H9 (cell line): ENCODE data around the gene ATP8B2. TPM values are rescaled to one million over a fixed set of nuclear protein-coding genes. Genes with fewer than 3 reads are reported as not detected.

Experiments
- DNase-seq: peaks from one replicate; pipeline ENCODE4 v3.0.0-alpha.2; 2017
- H2AFZ ChIP-seq: one replicate; pipeline ENCODE4 v1.6.1; 2013; ENCODE audit warnings: mild to moderate bottlenecking, low read length, control low read depth, moderate library complexity
- H2AK5ac ChIP-seq: 2 replicates; pipeline ENCODE4 v1.6.1; 2013; ENCODE audit warnings: low read length, control low read depth, mixed read lengths; ENCODE audit not compliant: insufficient read length
- H2BK120ac ChIP-seq: one replicate; pipeline ENCODE4 v1.6.1; 2013; ENCODE audit warnings: low read depth, mild to moderate bottlenecking, low read length, control low read depth, inconsistent platforms; ENCODE audit not compliant: poor library complexity, severe bottlenecking
- H2BK12ac ChIP-seq: 2 replicates; pipeline ENCODE4 v1.6.1; 2013; ENCODE audit warnings: low read length, control low read depth, mixed read lengths, low read depth; ENCODE audit not compliant: insufficient read length
- H2BK15ac ChIP-seq: 2 replicates; pipeline ENCODE4 v1.6.1; 2013; ENCODE audit warnings: low read depth, low read length, control low read depth
- H2BK20ac ChIP-seq: one replicate; pipeline ENCODE4 v1.6.1; 2013; ENCODE audit warnings: low read depth, mild to moderate bottlenecking, low read length, control low read depth, inconsistent platforms; ENCODE audit not compliant: poor library complexity, severe bottlenecking
- H2BK5ac ChIP-seq: 2 replicates; pipeline ENCODE4 v1.6.1; 2013; ENCODE audit warnings: low read length, control low read depth, mixed read lengths; ENCODE audit not compliant: insufficient read length
- H3K14ac ChIP-seq: 2 replicates; pipeline ENCODE4 v1.6.1; 2013; ENCODE audit warnings: low read length, control low read depth; ENCODE audit not compliant: insufficient read depth
- H3K18ac ChIP-seq: 2 replicates; pipeline ENCODE4 v1.6.1; 2013; ENCODE audit warnings: low read depth, mild to moderate bottlenecking, mixed read lengths, low read length, control low read depth; ENCODE audit not compliant: insufficient read length
- H3K23ac ChIP-seq: 2 replicates; pipeline ENCODE4 v1.6.1; 2013; ENCODE audit warnings: low read length, control low read depth, mixed read lengths, low read depth; ENCODE audit not compliant: insufficient read length
- H3K23me2 ChIP-seq: 2 replicates; pipeline ENCODE4 v1.6.1; 2013; ENCODE audit warnings: low read depth, mild to moderate bottlenecking, mixed read lengths, low read length, control low read depth; ENCODE audit not compliant: insufficient read length, poor library complexity, severe bottlenecking
- H3K27ac ChIP-seq: 2 replicates; pipeline ENCODE4 v1.5.1; 2013; ENCODE audit warnings: low read length, control low read depth, mixed read lengths, low read depth; ENCODE audit not compliant: insufficient read length
- H3K27me3 ChIP-seq: 2 replicates; pipeline ENCODE4 v1.6.1; 2013; ENCODE audit warnings: low read length, control low read depth, inconsistent platforms; ENCODE audit not compliant: insufficient read depth
- H3K4ac ChIP-seq: 2 replicates; pipeline ENCODE4 v1.6.1; 2013; ENCODE audit warnings: low read depth, mild to moderate bottlenecking, control low read depth, inconsistent platforms, low read length, moderate library complexity
- H3K4me1 ChIP-seq: 2 replicates; pipeline ENCODE4 v1.6.1; 2013; ENCODE audit warnings: low read length, control low read depth, inconsistent platforms; ENCODE audit not compliant: insufficient read depth
- H3K4me2 ChIP-seq: 2 replicates; pipeline ENCODE4 v1.6.1; 2013; ENCODE audit warnings: low read length, control low read depth, mixed read lengths; ENCODE audit not compliant: insufficient read length, insufficient read depth
- H3K56ac ChIP-seq: 2 replicates; pipeline ENCODE4 v1.6.1; 2013; ENCODE audit warnings: low read depth, mild to moderate bottlenecking, mixed read lengths, low read length, control low read depth; ENCODE audit not compliant: insufficient read length
- H3K79me1 ChIP-seq: 2 replicates; pipeline ENCODE4 v1.6.1; 2013; ENCODE audit warnings: low read depth, mild to moderate bottlenecking, moderate library complexity, low read length, control low read depth, inconsistent platforms; ENCODE audit not compliant: insufficient read depth, poor library complexity, severe bottlenecking
- H3K79me2 ChIP-seq: 2 replicates; pipeline ENCODE4 v1.6.1; 2013; ENCODE audit warnings: low read length, control low read depth, inconsistent platforms; ENCODE audit not compliant: insufficient read depth
- H3K9ac ChIP-seq: 2 replicates; pipeline ENCODE4 v1.6.1; 2013; ENCODE audit warnings: low read length, control low read depth, mixed read lengths; ENCODE audit not compliant: insufficient read length; ENCODE audit errors: extremely low read depth
- H3K9me3 ChIP-seq: one replicate; pipeline ENCODE4 v1.6.1; 2013; ENCODE audit warnings: low read depth, low read length, inconsistent platforms; ENCODE audit not compliant: control insufficient read depth
- H3T11ph ChIP-seq: one replicate; pipeline ENCODE4 v1.6.1; 2013; ENCODE audit warnings: mild to moderate bottlenecking, low read length, control low read depth, inconsistent platforms
- H4K20me1 ChIP-seq: one replicate; pipeline ENCODE4 v1.6.1; 2013; ENCODE audit not compliant: control insufficient read depth, insufficient read length, insufficient read depth
- H4K5ac ChIP-seq: 2 replicates; pipeline ENCODE4 v1.6.1; 2013; ENCODE audit warnings: low read depth, mild to moderate bottlenecking, mixed read lengths, low read length, control low read depth; ENCODE audit not compliant: insufficient read length
- H4K8ac ChIP-seq: replicated peaks from 2 replicates; pipeline ENCODE4 v1.6.1; 2013; ENCODE audit warnings: low read length, control low read depth, mixed read lengths, low read depth; ENCODE audit not compliant: insufficient read length
- H4K91ac ChIP-seq: 2 replicates; pipeline ENCODE4 v1.6.1; 2013; ENCODE audit warnings: low read depth, mild to moderate bottlenecking, moderate library complexity, mixed read lengths, low read length, control low read depth; ENCODE audit not compliant: insufficient read length
- H3K27ac Mint-ChIP-seq, 3 experiments: 2 replicates in 2 of 3; 3 replicates in 1 of 3; pipeline ENCODE4 v1.8.0; 2020 to 2021; ENCODE audit warnings: mixed read lengths in 3 of 3, mild to moderate bottlenecking in 1 of 3, moderate library complexity in 1 of 3
- H3K27me3 Mint-ChIP-seq: 2 replicates; pipeline ENCODE4 v1.8.0; 2021; ENCODE audit warnings: low read depth, mild to moderate bottlenecking, moderate library complexity, mixed read lengths
- H3K36me3 Mint-ChIP-seq, 3 experiments: 2 replicates in 2 of 3; 3 replicates in 1 of 3; pipeline ENCODE4 v1.8.0; 2020 to 2021; ENCODE audit warnings: low read depth in 3 of 3, mixed read lengths in 3 of 3; ENCODE audit not compliant: insufficient read depth in 1 of 3
- H3K4me1 Mint-ChIP-seq, 2 experiments: 2 replicates each; pipeline ENCODE4 v1.8.0; 2020; ENCODE audit warnings: mixed read lengths in 2 of 2
- H3K4me3 Mint-ChIP-seq, 2 experiments: 2 replicates in 1 of 2; 3 replicates in 1 of 2; pipeline ENCODE4 v1.8.0; 2020 to 2021; ENCODE audit warnings: mild to moderate bottlenecking in 2 of 2, mixed read lengths in 2 of 2, moderate library complexity in 1 of 2
- H3K9me3 Mint-ChIP-seq, 2 experiments: 2 replicates in 1 of 2; 3 replicates in 1 of 2; pipeline ENCODE4 v1.8.0; 2020; ENCODE audit warnings: mild to moderate bottlenecking in 2 of 2, mixed read lengths in 2 of 2, moderate library complexity in 1 of 2
- WGBS: extraction: QIAGEN DNeasy Blood & Tissue Kit; methylation state at CpG from one replicate; pipeline ENCODE4 v1.1.7; 2013; ENCODE audit warnings: missing lambda C conversion rate, low lambda C conversion rate, mixed read lengths; ENCODE audit not compliant: insufficient read length; ENCODE audit errors: extremely low coverage; 5-methylcytosine and 5-hydroxymethylcytosine counted together
- total RNA-seq: library from RNA; stranded (reverse); gene quantifications from 2 replicates; pipeline ENCODE4 v1.2.1, GENCODE V29; 2021
- TF ChIP-seq, protein P1 (sequence below): fragments of 200-600 bp; sonication (generic); conservative IDR thresholded peaks from 3 replicates; pipeline ENCODE4 v1.8.0; 2021; ENCODE audit warnings: antibody characterized with exemption, mild to moderate bottlenecking

ATP8B2 gene
- total RNA-seq, 1 experiment from 2014 or later, result 37.6 TPM

DNA sequence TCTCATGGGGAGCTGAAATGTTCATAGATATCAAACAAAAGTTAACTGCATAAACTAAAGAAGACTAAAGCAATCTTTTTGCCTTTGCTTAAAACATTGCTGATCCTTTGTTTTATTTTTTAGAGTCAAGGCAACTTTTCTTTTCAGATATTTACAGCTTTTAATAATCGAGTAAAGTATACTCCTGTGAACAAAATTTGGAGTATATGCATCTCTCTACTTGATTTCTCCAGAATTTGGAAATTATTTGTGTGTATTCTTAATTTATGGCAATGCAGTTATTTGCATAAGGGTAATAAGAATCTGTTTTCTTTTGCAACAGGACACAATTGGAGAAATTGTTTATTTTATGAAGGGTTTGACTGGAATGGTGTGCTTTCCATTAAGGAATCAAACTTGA is 8.6 kb upstream of the ATP8B2 start:
- no peak overlapping the region for H3K27ac ChIP-seq
- peaks cover 16 to 28% of the 10 kb centered on the region in 2 experiments for H3K9me3 Mint-ChIP-seq
- H4K20me1 ChIP-seq, result no peaks in the 10 kb centered on the region
- H3K18ac ChIP-seq, result no peak overlapping the region
- no peaks in the 10 kb centered on the region for H3K4me1 Mint-ChIP-seq
- no peak overlapping the region for H3K4me3 Mint-ChIP-seq
- no peak overlapping the region for H3T11ph ChIP-seq
- H2AFZ ChIP-seq, result no peak overlapping the region
- no peaks in the 10 kb centered on the region; a peak in 1 of 7 replicates for H3K36me3 Mint-ChIP-seq
- DNase-seq, result no peak
- H3K27me3 Mint-ChIP-seq, result peaks cover 15% of the 10 kb centered on the region
- H3K56ac ChIP-seq, result no peak overlapping the region
- H3K79me2 ChIP-seq, result no peaks in the 10 kb centered on the region
- no peaks in the 10 kb centered on the region for H3K23me2 ChIP-seq
- TF ChIP-seq, protein P1, sequence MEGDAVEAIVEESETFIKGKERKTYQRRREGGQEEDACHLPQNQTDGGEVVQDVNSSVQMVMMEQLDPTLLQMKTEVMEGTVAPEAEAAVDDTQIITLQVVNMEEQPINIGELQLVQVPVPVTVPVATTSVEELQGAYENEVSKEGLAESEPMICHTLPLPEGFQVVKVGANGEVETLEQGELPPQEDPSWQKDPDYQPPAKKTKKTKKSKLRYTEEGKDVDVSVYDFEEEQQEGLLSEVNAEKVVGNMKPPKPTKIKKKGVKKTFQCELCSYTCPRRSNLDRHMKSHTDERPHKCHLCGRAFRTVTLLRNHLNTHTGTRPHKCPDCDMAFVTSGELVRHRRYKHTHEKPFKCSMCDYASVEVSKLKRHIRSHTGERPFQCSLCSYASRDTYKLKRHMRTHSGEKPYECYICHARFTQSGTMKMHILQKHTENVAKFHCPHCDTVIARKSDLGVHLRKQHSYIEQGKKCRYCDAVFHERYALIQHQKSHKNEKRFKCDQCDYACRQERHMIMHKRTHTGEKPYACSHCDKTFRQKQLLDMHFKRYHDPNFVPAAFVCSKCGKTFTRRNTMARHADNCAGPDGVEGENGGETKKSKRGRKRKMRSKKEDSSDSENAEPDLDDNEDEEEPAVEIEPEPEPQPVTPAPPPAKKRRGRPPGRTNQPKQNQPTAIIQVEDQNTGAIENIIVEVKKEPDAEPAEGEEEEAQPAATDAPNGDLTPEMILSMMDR, result no peak
- H4K91ac ChIP-seq, result no peak overlapping the region
- no peak overlapping the region for H2BK20ac ChIP-seq
- no peak overlapping the region for H2BK12ac ChIP-seq
- H2BK5ac ChIP-seq, result no peak overlapping the region
- H3K14ac ChIP-seq, result no peak overlapping the region
- H3K9me3 ChIP-seq, result no peaks in the 10 kb centered on the region
- H3K79me1 ChIP-seq, result no peaks in the 10 kb centered on the region
- no peak overlapping the region for H3K23ac ChIP-seq
- H2BK15ac ChIP-seq, result no peak overlapping the region
- no peak overlapping the region for H3K27ac Mint-ChIP-seq
- H2AK5ac ChIP-seq, result no peak overlapping the region
- H2BK120ac ChIP-seq, result no peak overlapping the region
- no peaks in the 10 kb centered on the region for H3K4me1 ChIP-seq
- no peak overlapping the region for H4K8ac ChIP-seq
- no CpG with 5 or more reads among the region's 1 CpG for WGBS
- H3K4ac ChIP-seq, result no peak overlapping the region
- H3K9ac ChIP-seq, result no peak overlapping the region
- no peak overlapping the region for H4K5ac ChIP-seq
- H3K27me3 ChIP-seq, result no peaks in the 10 kb centered on the region
- H3K4me2 ChIP-seq, result no peak overlapping the region
